ENCODE data around the gene SLIT2. TPM values are rescaled to one million over a fixed set of nuclear protein-coding genes. Genes with fewer than 3 reads are reported as not detected.

SLIT2 gene
- total and polyA plus RNA-seq, 2 of the 13 experiments (the other 11 are each of a cell fraction or from before 2014, with no cell fraction given): 0.03 TPM; not detected in 1

- Histone ChIP-seq H3K36me3 (replicated peaks in 1 of 2; ENCODE audit: control insufficient read depth in 1 of 2, insufficient read depth in 2 of 2, low read length in 2 of 2) (no peaks in the 10 kb centered on the region), H3K4me3 (replicated peaks in 1 of 3; ENCODE audit: insufficient read depth in 1 of 3, low read depth in 2 of 3, low read length in 3 of 3) (no peak overlapping the region), H4K20me1 (ENCODE audit: insufficient read depth, low read length) (no peaks in the 10 kb centered on the region), H3K9me3 (ENCODE audit: low read length) (no peaks in the 10 kb centered on the region), H3K4me1 (ENCODE audit: insufficient read depth, low read length) (no peaks in the 10 kb centered on the region), H3K9ac (ENCODE audit: insufficient read depth, low read depth, low read length) (no peak overlapping the region), H3K27me3 (ENCODE audit: control insufficient read depth in 1 of 2, insufficient read depth in 2 of 2, low read length in 2 of 2) (no peaks in the 10 kb centered on the region), H3K4me2 (ENCODE audit: low read depth, low read length) (no peak overlapping the region), H3K79me2 (ENCODE audit: insufficient read depth, low read length) (no peaks in the 10 kb centered on the region), H2AFZ (ENCODE audit: low read length) (no peak overlapping the region), H3K27ac (ENCODE audit: extremely low read length, insufficient read depth, low read length) (no peak overlapping the region)
- TF ChIP-seq MATR3 (CRISPR knock-in tag; IDR thresholded peaks at IDR 0.05) (no peak), ZNF616 (CRISPR knock-in tag; IDR thresholded peaks at IDR 0.05; ENCODE audit: low read depth) (no peak), CHCHD3 (CRISPR knock-in tag; IDR thresholded peaks at IDR 0.05) (no peak), SMARCC2 (IDR thresholded peaks at IDR 0.05) (no peak), SRF (IDR thresholded peaks at IDR 0.05; ENCODE audit: low read depth, low read length) (no peak), ZNF251 (CRISPR knock-in tag; IDR thresholded peaks at IDR 0.05) (no peak), HNRNPH1 (optimal IDR thresholded peaks at IDR 0.05; ENCODE audit: low read depth, low read length) (no peak), ZNF17 (CRISPR knock-in tag; IDR thresholded peaks at IDR 0.05) (no peak), FOXA1 (IDR thresholded peaks at IDR 0.05) (no peak), FOXA1 (CRISPR knock-in tag; IDR thresholded peaks at IDR 0.05) (no peak), RARG (CRISPR knock-in tag; IDR thresholded peaks at IDR 0.05; ENCODE audit: low read depth) (no peak), TIGD3 (CRISPR knock-in tag; IDR thresholded peaks at IDR 0.05; ENCODE audit: borderline replicate concordance) (no peak), BRD4 (CRISPR knock-in tag; IDR thresholded peaks at IDR 0.05) (no peak), DMAP1 (CRISPR knock-in tag; IDR thresholded peaks at IDR 0.05) (no peak)
- no TSS peak for BruUV-seq (replicated peaks)
- ATAC-seq: no peak
- intact Hi-C loops (cut with micrococcal nuclease; ENCODE audit: unreplicated experiment): no loop called here
- no peak for FAIRE-seq
- ChIA-PET CTCF (ENCODE audit: low intra/inter-chr PET ratio, low total read pairs) (no interaction called here), POLR2A (no interaction called here)
- 0% methylated on average over 3 of the region's 3 CpGs for WGBS (ENCODE audit: low lambda C conversion rate)
- in situ Hi-C loops (cut with HindIII; ENCODE audit: extremely low pct_ligation_motif_present, low pct_unique_long_range_greater_than_20kb): loop anchor here (25.0 kb wide), 1 partner anchor 1585 kb away; no protein-coding TSS in a partner anchor
- DNase-seq (ENCODE audit: low spot score): no peak
Measured at GRCh38 chr4:20271950-20272349, 20.2 kb downstream of the SLIT2 start.

Measured in HepG2 (cell line).